Panc1 (cell line): ENCODE results near the gene SCGB3A1. TPM values are rescaled to one million over a fixed set of nuclear protein-coding genes. Genes with fewer than 3 reads are reported as not detected.

Source experiments
- ATAC-seq: fragments of 200-7000 bp; cut with Tn5 transposase; 2 replicates; pipeline ENCODE4 v1.9.1; 2020; ENCODE audit warnings: mild to moderate bottlenecking, moderate library complexity
- BruUV-seq: library from RNA; stranded (reverse); fragments of 400-500 nt; replicated peaks from 2 replicates; lab custom pipeline; 2021; lab: Mats Ljungman, UMichigan
- CTCF ChIA-PET: fragments of 300-600 bp; sonication (Branson Sonifier 250); formaldehyde crosslinking; loops from one replicate; lab custom pipeline; 2022; ENCODE audit warnings: antibody characterized with exemption; lab: Charles Lee
- POLR2A ChIA-PET: fragments of 300-600 bp; sonication (Branson Sonifier 250); formaldehyde crosslinking; loops from one replicate; lab custom pipeline; 2022; ENCODE audit warnings: antibody characterized with exemption; lab: Charles Lee
- DNase-seq: peaks from one replicate; pipeline ENCODE4 v3.0.0-alpha.2; 2010; ENCODE audit warnings: low read depth, low spot score
- H3K27ac ChIP-seq: 2 replicates; pipeline ENCODE4 v1.5.1; 2011; ENCODE audit warnings: mild to moderate bottlenecking, low read length, inconsistent platforms
- H3K27me3 ChIP-seq: fragments of 200-500 bp; sonication (Bioruptor generic); 2 replicates; pipeline ENCODE4 v1.6.0; 2014; ENCODE audit warnings: low read length, inconsistent platforms; ENCODE audit not compliant: control insufficient read depth, insufficient read depth
- H3K36me3 ChIP-seq: fragments of 200-500 bp; sonication (Bioruptor generic); 2 replicates; pipeline ENCODE4 v1.5.1; 2014; ENCODE audit warnings: inconsistent platforms, mild to moderate bottlenecking, low read length, moderate library complexity; ENCODE audit not compliant: control insufficient read depth, insufficient read depth
- H3K4me1 ChIP-seq: 2 replicates; pipeline ENCODE4 v1.5.1; 2011; ENCODE audit warnings: inconsistent platforms, mild to moderate bottlenecking, low read length, moderate library complexity; ENCODE audit not compliant: control insufficient read depth, insufficient read depth
- H3K4me3 ChIP-seq, 2 experiments: 2 replicates each; pipeline ENCODE4 v1.5.1; 2011 to 2012; ENCODE audit warnings: low read depth in 2 of 2, low read length in 2 of 2, mild to moderate bottlenecking in 2 of 2, inconsistent platforms in 1 of 2, moderate library complexity in 1 of 2
- H3K9me3 ChIP-seq: fragments of 200-500 bp; sonication (Bioruptor generic); 2 replicates; pipeline ENCODE4 v1.5.1; 2014; ENCODE audit warnings: low read depth, mild to moderate bottlenecking, inconsistent platforms, low read length, moderate library complexity; ENCODE audit not compliant: control insufficient read depth, insufficient read depth
- POLR2AphosphoS5 ChIP-seq: IDR thresholded peaks from 2 replicates; pipeline ENCODE4 v1.6.1; 2012; ENCODE audit warnings: mild to moderate bottlenecking, low read depth, low read length, moderate library complexity
- SIN3A ChIP-seq: IDR thresholded peaks from 2 replicates; pipeline ENCODE4 v1.6.1; 2012; ENCODE audit warnings: low read depth, mild to moderate bottlenecking, low read length, moderate library complexity, borderline replicate concordance; ENCODE audit not compliant: insufficient read depth
- TCF7L2 ChIP-seq: IDR thresholded peaks from 2 replicates; pipeline ENCODE4 v1.6.1; 2011; ENCODE audit warnings: mild to moderate bottlenecking, low read depth, low read length, inconsistent platforms
- in situ Hi-C: cut with HindIII; loops from 2 replicates; pipeline ENCODE4 v1.10.0; 2016; ENCODE audit warnings: low sequenced_read_pairs, low pct_unique_long_range_greater_than_20kb
- intact Hi-C: fragments of 100-400 bp; cut with micrococcal nuclease; formaldehyde crosslinking; loops from one replicate; pipeline ENCODE4 v1.10.0; 2022; ENCODE audit not compliant: unreplicated experiment
- total RNA-seq: library from RNA; stranded (reverse); gene quantifications from one replicate; pipeline ENCODE4 v1.2.1, GENCODE V29; 2021; ENCODE audit not compliant: unreplicated experiment
- TF ChIP-seq, protein P1 (sequence below), 2 experiments: IDR thresholded peaks; 2 replicates each; pipeline ENCODE4 v1.6.1; 2011 to 2012; ENCODE audit warnings: low read depth in 2 of 2, control low read depth in 1 of 2, low read length in 1 of 2, mild to moderate bottlenecking in 1 of 2, moderate library complexity in 1 of 2; ENCODE audit not compliant: insufficient read depth in 1 of 2

SCGB3A1 gene
- total RNA-seq, 1 experiment from 2014 or later = not detected

DNA sequence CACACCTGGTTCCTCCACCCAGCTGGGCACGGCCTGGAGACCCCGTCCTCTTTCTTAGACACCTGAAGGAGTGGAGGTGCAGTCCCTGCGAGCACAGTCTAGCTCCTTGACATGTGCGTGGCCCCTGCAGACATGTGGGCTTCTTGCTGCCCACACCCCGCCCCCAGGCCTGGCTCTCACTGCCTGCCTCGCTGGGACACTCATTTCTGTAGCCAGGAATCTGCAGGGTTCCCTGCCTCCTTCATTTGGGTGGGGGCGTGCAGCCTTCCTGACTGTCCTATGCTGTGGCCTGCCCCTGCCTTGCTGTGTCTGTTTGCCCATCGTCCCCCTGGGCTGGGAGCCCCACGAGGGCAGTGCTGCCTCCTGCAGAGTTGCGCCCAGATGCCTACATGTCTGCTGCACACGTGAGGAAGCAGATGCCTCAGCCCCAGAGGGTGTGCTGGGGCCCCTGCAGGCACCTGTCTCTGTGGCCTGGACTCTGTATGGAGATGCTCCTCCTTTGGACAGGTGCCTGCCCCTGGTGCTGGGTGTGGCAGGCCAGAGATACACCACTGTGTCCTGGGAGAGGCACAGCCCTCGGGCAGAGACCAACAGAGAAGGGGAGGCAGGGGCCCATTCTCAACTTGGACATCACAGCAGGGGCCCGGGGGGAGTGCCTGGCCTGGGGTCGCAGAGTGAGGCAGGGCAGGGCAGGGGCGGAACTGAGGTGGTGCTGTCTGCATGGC is 35.5 kb upstream of the SCGB3A1 start:
- H3K27me3 ChIP-seq = no peaks in the 10 kb centered on the region

DNA sequence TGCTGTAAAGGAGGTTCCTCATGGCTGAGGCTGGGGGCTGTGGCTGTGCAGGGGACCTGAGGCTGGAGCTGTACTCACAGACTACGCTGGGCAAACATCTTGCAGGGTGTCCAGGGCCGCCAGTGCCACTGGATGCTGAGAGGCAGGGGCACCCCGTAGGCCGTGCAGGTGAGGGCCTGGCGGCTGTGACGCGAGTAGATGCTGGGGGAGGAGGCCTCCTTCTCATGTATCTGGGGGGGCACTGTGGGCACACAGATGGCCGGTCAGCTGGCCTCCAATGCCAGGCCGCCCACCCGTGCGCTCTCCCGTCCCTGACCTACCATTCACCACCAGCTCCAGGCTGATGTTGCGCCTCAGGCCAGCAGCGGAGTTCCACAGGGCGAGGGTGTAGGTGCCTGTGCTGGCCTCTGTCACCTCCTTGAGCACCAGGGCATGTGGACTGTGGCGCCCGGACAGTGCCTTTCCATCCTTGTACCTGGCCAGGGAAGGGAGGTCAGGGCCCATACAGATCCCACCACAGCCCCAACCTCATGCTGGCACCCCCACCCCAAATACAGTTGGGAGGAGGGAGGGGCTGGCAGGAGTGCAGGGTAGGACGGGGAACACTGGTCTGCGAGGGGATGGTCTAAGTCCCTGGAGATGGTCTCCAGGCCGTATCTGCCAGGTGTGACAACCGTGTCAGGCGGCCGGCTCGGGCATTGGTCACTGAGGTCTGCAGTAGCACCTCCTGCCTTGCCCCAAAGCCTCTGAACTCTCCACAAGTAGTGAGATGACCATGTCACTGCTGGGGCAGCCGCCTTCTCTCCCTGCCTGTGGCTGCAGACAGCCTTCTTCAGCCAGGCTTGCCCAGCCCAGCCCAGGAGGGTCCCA is 34.7 kb upstream of the SCGB3A1 start:
- H3K9me3 ChIP-seq = no peaks in the 10 kb centered on the region
- ATAC-seq (no peak), DNase-seq (no peak)
- POLR2A ChIA-PET = no interaction called here
- H3K36me3 ChIP-seq = no peaks in the 10 kb centered on the region
- H3K4me1 ChIP-seq = no peaks in the 10 kb centered on the region
- no TSS peak for BruUV-seq
- in situ Hi-C loops = no loop called here
- no peak for TF ChIP-seq TCF7L2
- TF ChIP-seq, protein P1, sequence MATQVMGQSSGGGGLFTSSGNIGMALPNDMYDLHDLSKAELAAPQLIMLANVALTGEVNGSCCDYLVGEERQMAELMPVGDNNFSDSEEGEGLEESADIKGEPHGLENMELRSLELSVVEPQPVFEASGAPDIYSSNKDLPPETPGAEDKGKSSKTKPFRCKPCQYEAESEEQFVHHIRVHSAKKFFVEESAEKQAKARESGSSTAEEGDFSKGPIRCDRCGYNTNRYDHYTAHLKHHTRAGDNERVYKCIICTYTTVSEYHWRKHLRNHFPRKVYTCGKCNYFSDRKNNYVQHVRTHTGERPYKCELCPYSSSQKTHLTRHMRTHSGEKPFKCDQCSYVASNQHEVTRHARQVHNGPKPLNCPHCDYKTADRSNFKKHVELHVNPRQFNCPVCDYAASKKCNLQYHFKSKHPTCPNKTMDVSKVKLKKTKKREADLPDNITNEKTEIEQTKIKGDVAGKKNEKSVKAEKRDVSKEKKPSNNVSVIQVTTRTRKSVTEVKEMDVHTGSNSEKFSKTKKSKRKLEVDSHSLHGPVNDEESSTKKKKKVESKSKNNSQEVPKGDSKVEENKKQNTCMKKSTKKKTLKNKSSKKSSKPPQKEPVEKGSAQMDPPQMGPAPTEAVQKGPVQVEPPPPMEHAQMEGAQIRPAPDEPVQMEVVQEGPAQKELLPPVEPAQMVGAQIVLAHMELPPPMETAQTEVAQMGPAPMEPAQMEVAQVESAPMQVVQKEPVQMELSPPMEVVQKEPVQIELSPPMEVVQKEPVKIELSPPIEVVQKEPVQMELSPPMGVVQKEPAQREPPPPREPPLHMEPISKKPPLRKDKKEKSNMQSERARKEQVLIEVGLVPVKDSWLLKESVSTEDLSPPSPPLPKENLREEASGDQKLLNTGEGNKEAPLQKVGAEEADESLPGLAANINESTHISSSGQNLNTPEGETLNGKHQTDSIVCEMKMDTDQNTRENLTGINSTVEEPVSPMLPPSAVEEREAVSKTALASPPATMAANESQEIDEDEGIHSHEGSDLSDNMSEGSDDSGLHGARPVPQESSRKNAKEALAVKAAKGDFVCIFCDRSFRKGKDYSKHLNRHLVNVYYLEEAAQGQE (IDR thresholded peaks at IDR 0.05; ENCODE audit: insufficient read depth in 1 of 2, low read depth in 2 of 2, low read length in 1 of 2) = no peak
- no peak for TF ChIP-seq POLR2AphosphoS5
- no peak for TF ChIP-seq SIN3A
- no peak overlapping the region; the same call in 1 of the 2 replicates for H3K27ac ChIP-seq
- no peaks in the 10 kb centered on the region for H3K27me3 ChIP-seq
- intact Hi-C loops = no loop called here
- CTCF ChIA-PET = no interaction called here
- no peak overlapping the region for H3K4me3 ChIP-seq

More for the DNA sequence above, 35.5 kb upstream of the SCGB3A1 start:
- H3K4me1 ChIP-seq = no peaks in the 10 kb centered on the region
- H3K4me3 ChIP-seq = no peak overlapping the region
- ATAC-seq (no peak), DNase-seq (no peak)
- no TSS peak for BruUV-seq
- POLR2A ChIA-PET = interaction anchor here (0.6 kb wide), 1 partner anchor 238 kb away, joined by 3 read pairs; no protein-coding TSS in a partner anchor
- no peak for TF ChIP-seq TCF7L2
- no peak for TF ChIP-seq POLR2AphosphoS5
- TF ChIP-seq SIN3A = no peak
- TF ChIP-seq, protein P1 (IDR thresholded peaks at IDR 0.05; ENCODE audit: insufficient read depth in 1 of 2, low read depth in 2 of 2, low read length in 1 of 2) = no peak
- CTCF ChIA-PET = no interaction called here
- H3K27ac ChIP-seq = no peak overlapping the region
- no peaks in the 10 kb centered on the region for H3K9me3 ChIP-seq
- in situ Hi-C loops = no loop called here
- no peaks in the 10 kb centered on the region for H3K36me3 ChIP-seq
- intact Hi-C loops = no loop called here
